Femur (tissue), 1 donor: Measurements from ENCODE around the gene TTN.

ENCODE experiments used
- DNase-seq: peaks from one replicate; pipeline ENCODE4 v3.0.0-alpha.2; 2017

TTN gene

GRCh38 chr2:178641498-178641897, 165.7 kb downstream of the TTN start:
- DNase-seq: no peak

- no peak for DNase-seq
Observed at GRCh38 chr2:178635897-178636296, 171.3 kb downstream of the TTN start.

GRCh38 chr2:178632729-178633128, 174.5 kb downstream of the TTN start:
- DNase-seq: no peak

- no peak for DNase-seq
Observed at GRCh38 chr2:178630581-178630980, 176.6 kb downstream of the TTN start.

GRCh38 chr2:178629463-178629862, 177.8 kb downstream of the TTN start:
- peak; percentile 28 for DNase-seq

- DNase-seq: no peak
Observed at GRCh38 chr2:178628605-178629004, 178.6 kb downstream of the TTN start.

- no peak for DNase-seq
Observed at GRCh38 chr2:178627401-178627800, 179.8 kb downstream of the TTN start.

- DNase-seq: no peak
Observed at GRCh38 chr2:178615969-178616368, 191.3 kb downstream of the TTN start.

GRCh38 chr2:178602901-178603300, 204.3 kb downstream of the TTN start:
- DNase-seq: no peak

GRCh38 chr2:178592655-178593054, 214.6 kb downstream of the TTN start:
- DNase-seq: no peak

GRCh38 chr2:178589335-178589734, 217.9 kb downstream of the TTN start:
- no peak for DNase-seq

GRCh38 chr2:178584666-178585065, 222.6 kb downstream of the TTN start:
- DNase-seq: no peak

- no peak for DNase-seq
Observed at GRCh38 chr2:178579006-178579405, 228.2 kb downstream of the TTN start.

GRCh38 chr2:178574789-178575188, 232.4 kb downstream of the TTN start:
- no peak for DNase-seq

- DNase-seq: no peak
Observed at GRCh38 chr2:178568227-178568626, 239.0 kb downstream of the TTN start.

- DNase-seq: no peak
Observed at GRCh38 chr2:178553047-178553446, 254.2 kb downstream of the TTN start.

GRCh38 chr2:178550352-178550751, 256.9 kb downstream of the TTN start:
- DNase-seq: no peak

GRCh38 chr2:178542569-178542968, 264.7 kb downstream of the TTN start:
- DNase-seq: no peak

- DNase-seq: no peak
Observed at GRCh38 chr2:178542161-178542560, 265.1 kb downstream of the TTN start.

GRCh38 chr2:178536037-178536436, 271.2 kb downstream of the TTN start:
- no peak for DNase-seq

GRCh38 chr2:178531168-178531567, 276.1 kb downstream of the TTN start:
- no peak for DNase-seq

- no peak for DNase-seq
Observed at GRCh38 chr2:178530625-178531142, 276.5 kb downstream of the TTN start.

- DNase-seq: no peak
Observed at GRCh38 chr2:178530131-178530530, 277.1 kb downstream of the TTN start.

GRCh38 chr2:178529194-178529593, 278.0 kb downstream of the TTN start:
- no peak for DNase-seq

GRCh38 chr2:178528647-178529046, 278.6 kb downstream of the TTN start:
- DNase-seq: no peak

GRCh38 chr2:178527592-178527991, 279.6 kb downstream of the TTN start:
- no peak for DNase-seq
